HFF-Myc (cell line): Measurements from ENCODE around the gene NCF4.

Experiments
- DNase-seq: peaks from one replicate; pipeline ENCODE4 v3.0.0-alpha.2; 2011; ENCODE audit warnings: low read depth; ENCODE audit errors: extremely low read depth
- H3K4me3 ChIP-seq: replicated peaks from 2 replicates; pipeline ENCODE4 v1.5.1; 2011; ENCODE audit warnings: low read depth, mild to moderate bottlenecking, control low read depth, low read length
- TF ChIP-seq, protein P1 (sequence below): IDR thresholded peaks from 2 replicates; pipeline ENCODE4 v1.5.1; 2012; ENCODE audit warnings: mild to moderate bottlenecking, low read depth, low read length, control low read depth; ENCODE audit errors: missing control alignments

The NCF4 gene

DNA sequence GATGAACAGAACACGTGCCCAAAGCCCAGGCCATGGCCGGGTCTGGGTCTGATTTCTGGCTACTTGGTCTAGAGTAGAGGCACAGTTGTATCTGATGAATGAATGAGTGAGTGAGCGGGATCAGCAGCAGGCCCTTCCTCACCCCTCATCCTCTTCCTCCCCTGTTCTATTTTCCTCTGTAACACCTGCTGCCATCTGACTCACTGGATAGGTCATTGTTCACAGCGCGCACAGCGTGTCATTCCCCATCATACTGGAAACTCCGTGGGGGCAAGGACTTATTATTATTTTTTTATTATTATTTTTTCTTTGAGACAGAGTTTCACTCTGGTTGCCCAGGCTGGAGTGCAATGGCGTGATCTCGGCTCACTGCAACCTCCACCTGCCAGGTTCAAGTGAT lies 13.9 kb downstream of the NCF4 start:
- H3K4me3 ChIP-seq = no peak overlapping the region
- TF ChIP-seq, protein P1, sequence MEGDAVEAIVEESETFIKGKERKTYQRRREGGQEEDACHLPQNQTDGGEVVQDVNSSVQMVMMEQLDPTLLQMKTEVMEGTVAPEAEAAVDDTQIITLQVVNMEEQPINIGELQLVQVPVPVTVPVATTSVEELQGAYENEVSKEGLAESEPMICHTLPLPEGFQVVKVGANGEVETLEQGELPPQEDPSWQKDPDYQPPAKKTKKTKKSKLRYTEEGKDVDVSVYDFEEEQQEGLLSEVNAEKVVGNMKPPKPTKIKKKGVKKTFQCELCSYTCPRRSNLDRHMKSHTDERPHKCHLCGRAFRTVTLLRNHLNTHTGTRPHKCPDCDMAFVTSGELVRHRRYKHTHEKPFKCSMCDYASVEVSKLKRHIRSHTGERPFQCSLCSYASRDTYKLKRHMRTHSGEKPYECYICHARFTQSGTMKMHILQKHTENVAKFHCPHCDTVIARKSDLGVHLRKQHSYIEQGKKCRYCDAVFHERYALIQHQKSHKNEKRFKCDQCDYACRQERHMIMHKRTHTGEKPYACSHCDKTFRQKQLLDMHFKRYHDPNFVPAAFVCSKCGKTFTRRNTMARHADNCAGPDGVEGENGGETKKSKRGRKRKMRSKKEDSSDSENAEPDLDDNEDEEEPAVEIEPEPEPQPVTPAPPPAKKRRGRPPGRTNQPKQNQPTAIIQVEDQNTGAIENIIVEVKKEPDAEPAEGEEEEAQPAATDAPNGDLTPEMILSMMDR = no peak
- no peak for DNase-seq

DNA sequence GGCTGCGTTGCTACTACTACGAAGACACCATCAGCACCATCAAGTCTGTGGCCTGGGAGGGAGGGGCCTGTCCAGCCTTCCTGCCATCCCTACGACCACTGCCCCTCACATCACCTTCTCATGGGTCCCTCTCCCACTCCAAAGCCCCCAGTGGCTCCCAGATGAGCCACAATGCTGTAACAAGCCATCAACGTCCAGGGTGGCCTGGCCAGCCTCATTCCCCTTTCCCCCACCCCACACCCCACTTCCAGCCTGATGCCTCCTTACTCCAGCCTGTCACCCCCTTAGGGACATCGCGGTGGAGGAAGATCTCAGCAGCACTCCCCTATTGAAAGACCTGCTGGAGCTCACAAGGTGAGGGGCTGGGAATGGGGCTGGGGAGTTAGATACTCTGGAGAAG lies 14.9 kb downstream of the NCF4 start:
- no peak overlapping the region for H3K4me3 ChIP-seq
- TF ChIP-seq, protein P1 = no peak
- DNase-seq = no peak

DNA sequence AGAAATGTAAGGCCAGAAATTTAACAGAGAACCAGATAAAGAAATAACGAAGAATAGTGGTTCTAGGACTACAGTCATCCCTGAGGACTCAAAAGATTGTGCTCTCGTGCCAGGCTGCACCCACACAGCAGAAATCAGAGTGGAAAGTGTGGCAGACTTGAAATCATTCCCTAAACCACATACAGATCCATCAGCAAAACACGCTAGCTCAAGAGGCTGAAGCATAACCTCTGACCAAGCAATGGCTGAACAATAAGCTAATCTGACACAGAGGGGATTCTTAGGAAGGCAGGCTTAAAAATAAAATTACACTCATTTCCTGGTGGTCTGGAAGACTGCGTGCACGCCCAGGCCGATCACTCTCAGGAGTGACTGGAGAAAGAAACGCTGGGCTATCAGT lies 19.0 kb downstream of the NCF4 start:
- DNase-seq = no peak
- no peak overlapping the region for H3K4me3 ChIP-seq
- TF ChIP-seq, protein P1 = no peak

DNA sequence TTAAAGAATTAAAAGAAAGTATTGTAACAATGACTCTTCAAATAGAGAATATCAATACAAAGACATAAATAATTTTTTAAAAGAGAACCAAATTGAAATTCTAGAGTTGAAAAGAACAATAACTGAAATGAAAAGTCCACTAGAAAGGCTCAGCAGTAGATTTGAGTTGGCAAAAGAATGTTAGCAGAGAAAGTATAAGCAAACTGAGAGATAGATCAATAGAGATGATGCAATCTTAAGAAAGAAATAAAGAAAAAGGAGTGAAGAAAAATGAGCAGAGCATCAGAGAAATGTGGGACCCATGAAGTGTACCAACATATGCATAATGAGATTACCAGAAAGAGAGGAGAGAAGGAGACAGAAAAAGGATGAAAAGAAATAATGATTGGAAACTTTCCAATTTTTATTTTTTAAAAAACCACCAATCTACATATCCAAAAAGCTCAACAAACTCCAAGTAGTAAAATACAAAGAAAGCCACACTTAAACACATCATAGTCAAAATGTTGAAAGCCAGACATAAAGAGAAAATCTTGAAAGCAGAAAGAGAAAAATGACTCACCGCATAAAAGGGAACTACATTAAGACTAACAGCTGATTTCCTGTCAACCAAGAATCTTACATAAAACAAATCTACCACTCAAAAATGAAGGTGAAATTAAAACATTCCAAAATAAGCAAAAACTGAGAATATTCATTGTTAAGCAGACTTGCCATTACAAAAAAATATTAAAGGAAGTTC lies 20.9 kb downstream of the NCF4 start:
- no peak overlapping the region for H3K4me3 ChIP-seq
- DNase-seq = no peak
- TF ChIP-seq, protein P1 = no peak

DNA sequence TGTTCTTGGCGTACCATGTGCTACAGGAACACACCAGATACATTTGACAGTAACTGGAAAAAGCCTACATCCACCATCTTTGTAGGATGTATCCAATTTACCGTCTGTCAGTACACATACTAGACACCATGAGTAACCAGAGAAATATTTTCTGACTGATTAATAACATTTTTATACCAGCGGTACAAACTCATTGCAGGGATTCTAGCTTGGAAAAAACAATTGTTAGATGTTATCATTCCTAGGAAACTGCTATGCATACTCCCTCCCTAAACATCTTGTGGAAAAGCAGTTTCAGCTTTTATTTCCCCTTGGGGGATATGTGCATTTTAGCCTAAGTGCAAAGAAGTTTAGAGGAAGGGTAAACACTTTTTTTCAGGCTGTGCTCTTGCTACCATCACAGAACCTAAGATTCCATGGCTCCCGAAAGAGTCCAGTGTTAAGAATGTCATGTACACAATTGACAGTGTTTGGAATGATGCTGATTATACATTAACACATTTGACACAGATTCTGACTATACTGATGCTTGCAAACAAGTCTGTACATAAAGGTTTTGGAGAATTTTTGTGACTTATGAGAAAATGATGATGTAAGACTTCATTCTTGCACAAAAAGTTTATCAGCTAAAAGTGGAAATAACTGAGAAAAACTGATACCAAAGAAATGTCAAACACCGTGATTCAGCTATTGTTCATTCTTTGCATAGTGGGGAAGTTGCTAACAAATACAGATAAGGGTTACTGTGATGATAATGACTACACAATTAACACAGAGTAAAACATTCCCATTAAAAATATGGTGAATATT lies 23.7 kb downstream of the NCF4 start:
- no peak for DNase-seq
- no peak overlapping the region for H3K4me3 ChIP-seq
- TF ChIP-seq, protein P1 = no peak

DNA sequence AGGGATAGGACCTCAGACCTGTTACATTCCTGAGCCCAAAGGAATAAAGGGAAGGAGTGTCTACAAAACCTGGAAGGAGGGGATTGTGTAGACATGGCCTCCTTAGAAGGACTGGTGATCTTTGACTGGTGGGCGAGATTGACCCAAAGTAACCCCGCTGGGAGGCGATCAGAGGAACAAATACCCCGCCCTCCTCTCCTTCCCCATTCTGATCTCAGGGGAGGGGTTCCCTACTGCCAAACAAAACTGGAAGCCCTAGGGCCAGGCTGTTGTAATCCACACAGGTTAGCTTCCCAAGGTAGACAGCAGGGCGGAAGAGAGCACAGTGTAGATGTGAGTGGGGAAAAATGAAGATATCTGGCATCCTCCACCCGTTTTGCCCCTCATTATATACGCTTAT lies 24.7 kb downstream of the NCF4 start:
- H3K4me3 ChIP-seq = no peak overlapping the region
- no peak for DNase-seq
- TF ChIP-seq, protein P1 = no peak
